H1 (cell line): Measurements from ENCODE around the gene PRR14L. TPM values are rescaled to one million over a fixed set of nuclear protein-coding genes. Genes with fewer than 3 reads are reported as not detected.

Experiments
- CTCF ChIA-PET: fragments of 300-600 bp; sonication (Branson Sonifier 250); formaldehyde crosslinking; loops from one replicate; lab custom pipeline; 2021; ENCODE audit not compliant: partially characterized antibody; lab: Charles Lee
- POLR2A ChIA-PET: fragments of 300-600 bp; sonication (Branson Sonifier 250); formaldehyde crosslinking; loops from one replicate; lab custom pipeline; 2021; ENCODE audit warnings: inconsistent platforms; ENCODE audit not compliant: partially characterized antibody; lab: Charles Lee
- DNase-seq, 2 experiments: peaks; one replicate each; pipeline versions ENCODE4 v3.0.0 to v3.0.0-alpha.2; 2010 to 2022; ENCODE audit warnings: low spot score in 2 of 2, low read depth in 1 of 2, mixed read lengths in 1 of 2
- FAIRE-seq: peaks from 2 replicates; lab custom pipeline; 2011; peaks lifted over from hg19 to GRCh38; lab: Jason Lieb, UNC
- H2AFZ ChIP-seq: 2 replicates; pipeline ENCODE4 v1.8.1; 2012; ENCODE audit warnings: low read length, inconsistent platforms
- H2AK5ac ChIP-seq: 2 replicates; pipeline ENCODE4 v1.6.1; 2013; ENCODE audit warnings: low read depth, low read length
- H2BK120ac ChIP-seq: replicated peaks from 2 replicates; pipeline ENCODE3; 2013; ENCODE audit warnings: low read depth, low read length, inconsistent platforms
- H2BK12ac ChIP-seq: 2 replicates; pipeline ENCODE4 v1.6.1; 2013; ENCODE audit warnings: low read depth, low read length
- H2BK15ac ChIP-seq: 2 replicates; pipeline ENCODE4 v1.6.1; 2013; ENCODE audit warnings: low read length
- H2BK20ac ChIP-seq: 2 replicates; pipeline ENCODE4 v1.6.1; 2013; ENCODE audit warnings: low read length
- H2BK5ac ChIP-seq: 2 replicates; pipeline ENCODE4 v1.6.1; 2013; ENCODE audit warnings: low read depth, low read length
- H3K14ac ChIP-seq: 2 replicates; pipeline ENCODE4 v1.6.1; 2013; ENCODE audit warnings: inconsistent platforms; ENCODE audit not compliant: insufficient read length
- H3K18ac ChIP-seq: 2 replicates; pipeline ENCODE4 v1.6.1; 2013; ENCODE audit warnings: low read length; ENCODE audit errors: extremely low read depth
- H3K23ac ChIP-seq: 2 replicates; pipeline ENCODE4 v1.6.1; 2013; ENCODE audit warnings: inconsistent platforms; ENCODE audit not compliant: insufficient read length
- H3K23me2 ChIP-seq: 2 replicates; pipeline ENCODE4 v1.6.1; 2013; ENCODE audit warnings: low read depth, low read length
- H3K27ac ChIP-seq: 2 replicates; pipeline ENCODE4 v1.6.1; 2011; ENCODE audit warnings: low read depth, low read length, inconsistent platforms
- H3K27me3 ChIP-seq, 4 experiments: replicated peaks in 1 of 4; 1 replicate in 1 of 4; 2 replicates in 3 of 4; pipeline versions ENCODE4 v1.6.1 to v1.8.1; 2011 to 2013; ENCODE audit warnings: low read length in 3 of 4, mild to moderate bottlenecking in 3 of 4, inconsistent platforms in 2 of 4, mixed read lengths in 2 of 4, moderate library complexity in 1 of 4; ENCODE audit not compliant: control insufficient read depth in 3 of 4, insufficient read depth in 3 of 4; ENCODE audit errors: extremely low read depth in 1 of 4
- H3K36me3 ChIP-seq, 4 experiments: 2 replicates each; pipeline versions ENCODE4 v1.6.1 to v1.8.1; 2011 to 2013; ENCODE audit warnings: mild to moderate bottlenecking in 4 of 4, low read length in 3 of 4, moderate library complexity in 2 of 4, control low read depth in 1 of 4, inconsistent platforms in 1 of 4; ENCODE audit not compliant: insufficient read depth in 4 of 4, control insufficient read depth in 2 of 4
- H3K4ac ChIP-seq: replicated peaks from 2 replicates; pipeline ENCODE3; 2013; ENCODE audit warnings: low read length, low read depth, mixed read lengths, inconsistent platforms; ENCODE audit not compliant: insufficient read length
- H3K4me1 ChIP-seq, 4 experiments: replicated peaks in 1 of 4; 1 replicate in 1 of 4; 2 replicates in 3 of 4; pipeline versions ENCODE4 v1.6.1 to v1.8.1; 2011 to 2013; ENCODE audit warnings: low read length in 3 of 4, inconsistent platforms in 2 of 4, mixed read lengths in 1 of 4; ENCODE audit not compliant: insufficient read depth in 4 of 4, control insufficient read depth in 3 of 4
- H3K4me2 ChIP-seq, 2 experiments: 2 replicates each; pipeline versions ENCODE4 v1.6.1 to v1.8.1; 2011 to 2013; ENCODE audit warnings: low read depth in 2 of 2, low read length in 2 of 2, control low read depth in 1 of 2, inconsistent platforms in 1 of 2, mild to moderate bottlenecking in 1 of 2; ENCODE audit not compliant: insufficient read depth in 1 of 2
- H3K4me3 ChIP-seq, 4 experiments: fragments of 200-600, 300-600 bp in 1 of 4; sonication (generic), shearing (Covaris generic), sonication (Bioruptor Twin) in 1 of 4; 2 replicates each; pipeline versions ENCODE4 v1.5.1 to v1.8.1; 2011 to 2016; ENCODE audit warnings: low read length in 4 of 4, low read depth in 3 of 4, control low read depth in 2 of 4, inconsistent platforms in 2 of 4, mild to moderate bottlenecking in 2 of 4, mixed read lengths in 1 of 4, moderate library complexity in 1 of 4; ENCODE audit not compliant: insufficient read depth in 2 of 4; ENCODE audit errors: extremely low read depth in 1 of 4
- H3K56ac ChIP-seq: replicated peaks from 2 replicates; pipeline ENCODE3; 2013; ENCODE audit warnings: low read depth, mild to moderate bottlenecking, mixed read lengths, low read length, inconsistent platforms; ENCODE audit not compliant: insufficient read length
- H3K79me1 ChIP-seq: 2 replicates; pipeline ENCODE4 v1.6.1; 2013; ENCODE audit warnings: low read depth, low read length, control low read depth
- H3K79me2 ChIP-seq, 2 experiments: 2 replicates each; pipeline versions ENCODE4 v1.6.1 to v1.8.1; 2012 to 2013; ENCODE audit warnings: low read length in 2 of 2, mild to moderate bottlenecking in 2 of 2, inconsistent platforms in 1 of 2; ENCODE audit not compliant: insufficient read depth in 2 of 2, control insufficient read depth in 1 of 2
- H3K9ac ChIP-seq, 4 experiments: replicated peaks in 1 of 4; 1 replicate in 1 of 4; 2 replicates in 3 of 4; pipeline versions ENCODE4 v1.6.1 to v1.8.1; 2011 to 2013; ENCODE audit warnings: low read depth in 3 of 4, low read length in 3 of 4, control low read depth in 2 of 4, mild to moderate bottlenecking in 2 of 4, moderate library complexity in 2 of 4, inconsistent platforms in 1 of 4; ENCODE audit errors: extremely low read depth in 1 of 4
- H3K9me3 ChIP-seq, 2 experiments: 2 replicates each; pipeline versions ENCODE4 v1.6.1 to v1.8.1; 2012 to 2013; ENCODE audit warnings: mild to moderate bottlenecking in 2 of 2, moderate library complexity in 2 of 2, control low read depth in 1 of 2, inconsistent platforms in 1 of 2, low read depth in 1 of 2, low read length in 1 of 2, mixed read lengths in 1 of 2; ENCODE audit not compliant: insufficient read depth in 2 of 2
- H4K20me1 ChIP-seq, 2 experiments: replicated peaks in 1 of 2; 2 replicates each; pipeline versions ENCODE3 to v1.8.1; 2011 to 2013; ENCODE audit warnings: inconsistent platforms in 2 of 2, low read length in 2 of 2, mild to moderate bottlenecking in 1 of 2; ENCODE audit not compliant: insufficient read depth in 2 of 2, control insufficient read depth in 1 of 2
- H4K5ac ChIP-seq: 2 replicates; pipeline ENCODE4 v1.6.1; 2013; ENCODE audit warnings: low read length, low read depth, mixed read lengths, inconsistent platforms; ENCODE audit not compliant: insufficient read length
- H4K8ac ChIP-seq: 2 replicates; pipeline ENCODE4 v1.8.0; 2013; ENCODE audit warnings: mild to moderate bottlenecking, moderate library complexity, low read length, inconsistent platforms; ENCODE audit not compliant: insufficient read depth; ENCODE audit errors: extremely low read depth
- H4K91ac ChIP-seq: replicated peaks from 2 replicates; pipeline ENCODE3; 2013; ENCODE audit warnings: low read length, mixed read lengths, inconsistent platforms; ENCODE audit not compliant: insufficient read length
- CEBPB ChIP-seq: IDR thresholded peaks from 2 replicates; pipeline ENCODE4 v1.6.1; 2012; ENCODE audit warnings: low read depth, low read length
- GTF2F1 ChIP-seq: IDR thresholded peaks from 2 replicates; pipeline ENCODE4 v1.6.1; 2012; ENCODE audit warnings: low read depth, low read length, improper control_type of control experiment, borderline replicate concordance
- KDM1A ChIP-seq: fragments of 200-600, 300-600 bp; sonication (generic); IDR thresholded peaks from 2 replicates; pipeline ENCODE4 v1.7.1; 2016; ENCODE audit warnings: mild to moderate bottlenecking, low read length, borderline replicate concordance
- KDM4A ChIP-seq: IDR thresholded peaks from one replicate; pipeline ENCODE4 v1.7.1; 2012; ENCODE audit warnings: low read depth, mild to moderate bottlenecking, moderate library complexity, low read length, inconsistent platforms; ENCODE audit not compliant: severe bottlenecking
- RNF2 ChIP-seq: fragments of 200-900, 300-1000 bp; sonication (generic); IDR thresholded peaks from 2 replicates; pipeline ENCODE4 v1.7.1; 2016; ENCODE audit warnings: borderline replicate concordance, low read depth, mild to moderate bottlenecking, antibody characterized with exemption, low read length; ENCODE audit not compliant: poor library complexity, severe bottlenecking; ENCODE audit errors: missing control alignments
- SIN3A ChIP-seq, 2 experiments: IDR thresholded peaks in 1 of 2; conservative IDR thresholded peaks in 1 of 2; 2 replicates each; pipeline ENCODE4 v1.6.1; 2011 to 2012; ENCODE audit warnings: low read length in 2 of 2, improper control_type of control experiment in 1 of 2, low read depth in 1 of 2, mild to moderate bottlenecking in 1 of 2
- TAF1 ChIP-seq: IDR thresholded peaks from 2 replicates; pipeline ENCODE4 v1.6.1; 2011; ENCODE audit warnings: mild to moderate bottlenecking, low read depth, low read length
- TAF7 ChIP-seq: optimal IDR thresholded peaks from 2 replicates; pipeline ENCODE3; 2011; ENCODE audit warnings: low read depth, mild to moderate bottlenecking, inconsistent platforms, low read length, moderate library complexity, borderline replicate concordance
- TBP ChIP-seq: IDR thresholded peaks from 2 replicates; pipeline ENCODE4 v1.6.1; 2011; ENCODE audit warnings: low read depth, low read length, improper control_type of control experiment
- WGBS, 2 experiments: shearing (Covaris generic) in 1 of 2; methylation state at CpG; one replicate each; pipeline versions ENCODE4 v1.1.6 to v1.1.7; 2013 to 2015; ENCODE audit warnings: low lambda C conversion rate in 2 of 2, mixed read lengths in 2 of 2, inconsistent platforms in 1 of 2, low coverage in 1 of 2, missing lambda C conversion rate in 1 of 2; ENCODE audit not compliant: insufficient replicate concordance in 2 of 2, insufficient coverage in 1 of 2, insufficient read length in 1 of 2; ENCODE audit errors: extremely low coverage in 1 of 2, missing lambda C conversion rate in 1 of 2; 5-methylcytosine and 5-hydroxymethylcytosine counted together
- polyA plus RNA-seq, 7 experiments: library from polyadenylated mRNA; depleted of rRNA in 3 of 7; stranded (reverse) in 5 of 7; unstranded in 2 of 7; fragments of >200 nt in 5 of 7; fragments of 200-250 nt in 2 of 7; gene quantifications; 1 replicate in 5 of 7; 2 replicates in 1 of 7; 4 replicates in 1 of 7; pipeline versions ENCODE4 v1.2.1 to v1.2.3, GENCODE V29; 2011 to 2013; ENCODE audit warnings: missing spikeins in 2 of 7, mixed read lengths in 2 of 7
- total RNA-seq: library from RNA; stranded (reverse); fragmentation: NEBNext Ultra II Directional; extraction: Animal tissue kit (Norgen Biotek cat#: 25700); gene quantifications from 2 replicates; pipeline ENCODE4 v1.2.1, GENCODE V29; 2021

Gene PRR14L
- total and polyA plus RNA-seq, 2 of the 8 experiments (the other 6 are each of a cell fraction or from before 2014, with no cell fraction given) = 26.5 to 98.6 TPM

GRCh38 chr22:31753634-31754501 lies 3.9 kb upstream of the PRR14L start, which contains the start of gene DEPDC5:
TSS of gene DEPDC5 (plus strand) at chr22:31754019. CDS start at chr22:31754922, 903 bp downstream.
- H3K9ac ChIP-seq = peak within 1 kb of the TSS; percentile 45 to 96 (median 73)
- peak within 1 kb of the TSS; percentile 67 for H2BK5ac ChIP-seq
- peak within 1 kb of the TSS; percentile 97 for H3K18ac ChIP-seq
- H2AK5ac ChIP-seq = peak within 1 kb of the TSS; percentile 76
- DNase-seq = peak; percentile 80 to 99
- H2BK15ac ChIP-seq = no peak within 1 kb of the TSS
- H4K91ac ChIP-seq = peak within 1 kb of the TSS; percentile 75
- no peak for FAIRE-seq
- peak within 1 kb of the TSS; percentile 81 for H4K5ac ChIP-seq
- peak within 1 kb of the TSS; percentile 77 for H2BK120ac ChIP-seq
- peak within 1 kb of the TSS; percentile 23 for H2AFZ ChIP-seq
- POLR2A ChIA-PET = interaction anchor here (0.6 to 3.0 kb wide), 14 partner anchors 11 to 408 kb away, joined by 3 to 11 read pairs (median 4); partner anchors contain the start of genes PATZ1 and PISD
- H3K27me3 ChIP-seq = no peaks in the 10 kb centered on the region
- CTCF ChIA-PET = interaction anchor here (0.9 kb wide), 1 partner anchor 92 kb away, joined by 3 read pairs; no protein-coding TSS in a partner anchor
- peak within 1 kb of the TSS; percentile 78 for H3K14ac ChIP-seq
- H3K79me1 ChIP-seq = peaks cover 1% of the 10 kb centered on the region
- H2BK12ac ChIP-seq = peak within 1 kb of the TSS; percentile 52; the same call in 1 of the 2 replicates
- WGBS, 2 experiments = 7% methylated on average over 38 of the region's 65 CpGs; no CpG with 5 or more reads in 1 of the 2 experiments
- no peak within 1 kb of the TSS for H3K23ac ChIP-seq
- peak within 1 kb of the TSS; percentile 67 to 95 (median 84) for H3K4me3 ChIP-seq
- H3K36me3 ChIP-seq = peaks cover 0 to 7% (median 4%) of the 10 kb centered on the region in 4 experiments; a peak in 4 of 8 replicates
- H3K9me3 ChIP-seq = no peaks in the 10 kb centered on the region
- H3K4ac ChIP-seq = peak within 1 kb of the TSS; percentile 96
- H3K79me2 ChIP-seq = peaks cover 4 to 16% of the 10 kb centered on the region in 2 experiments
- H3K56ac ChIP-seq = peak within 1 kb of the TSS; percentile 66
- H3K23me2 ChIP-seq = peaks cover 11% of the 10 kb centered on the region; the same call in 1 of the 2 replicates
- peaks cover 4 to 14% (median 9%) of the 10 kb centered on the region in 4 experiments for H3K4me1 ChIP-seq
- H2BK20ac ChIP-seq = no peak within 1 kb of the TSS
- peak within 1 kb of the TSS; percentile 70 for H3K27ac ChIP-seq
- H3K4me2 ChIP-seq = peak within 1 kb of the TSS; percentile 85 to 95
- peak within 1 kb of the TSS; percentile 94 for H4K8ac ChIP-seq
- no peaks in the 10 kb centered on the region for H4K20me1 ChIP-seq
- peak; percentile 42 for TF ChIP-seq TAF7
- peak; percentile 40; the same call in 1 of the 2 replicates for TF ChIP-seq GTF2F1
- TF ChIP-seq TBP = peak; percentile 65
- peak; percentile 82 for TF ChIP-seq TAF1
- TF ChIP-seq CEBPB = no peak
- TF ChIP-seq SIN3A (conservative IDR thresholded peaks at IDR 0.05 in 1 of 2, IDR thresholded peaks at IDR 0.05 in 1 of 2; ENCODE audit: low read depth in 1 of 2, low read length in 2 of 2) = peak in 1 of 2 experiments; percentile 72; a peak in 3 of 4 replicates
- TF ChIP-seq KDM4A = peak; percentile 57
- TF ChIP-seq KDM1A = peak; percentile 100
- no peak for TF ChIP-seq RNF2
